Measurements from ENCODE around the gene MAPK4.

MAPK4 gene

DNA sequence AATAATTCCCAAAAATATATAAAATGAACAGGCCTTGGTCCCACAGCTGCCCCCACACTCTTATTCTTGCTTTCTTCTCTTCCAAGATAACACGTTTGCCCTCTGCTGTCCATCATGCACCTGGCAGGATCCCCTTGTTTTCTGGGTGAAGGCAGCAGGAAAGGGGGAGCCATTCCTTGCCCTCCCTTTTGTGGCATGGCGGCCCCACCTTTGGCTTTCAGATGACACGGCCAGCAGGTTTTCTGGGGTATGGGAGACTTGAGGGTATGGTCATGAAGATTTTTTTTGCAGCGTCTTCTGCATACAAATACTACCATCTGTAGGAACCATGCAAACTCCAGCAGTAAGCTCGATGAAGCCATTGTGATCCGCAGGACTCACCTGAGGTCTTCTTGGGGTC lies 118.8 kb downstream of the MAPK4 start:
- Histone ChIP-seq H3K9ac (no peak overlapping the region), H4K20me1 (no peaks in the 10 kb centered on the region), H3K4me1 (peaks cover 33% of the 10 kb centered on the region), H3K36me3 (no peaks in the 10 kb centered on the region), H3K4me2 (no peak overlapping the region), H3K9me3 (peaks cover 33% of the 10 kb centered on the region), H3K4me3 (no peak overlapping the region), H3K27ac (no peak overlapping the region), H3K27me3 (no peaks in the 10 kb centered on the region)
- no peak for TF ChIP-seq Cebpa-rat (IDR thresholded peaks at IDR 0.05)

DNA sequence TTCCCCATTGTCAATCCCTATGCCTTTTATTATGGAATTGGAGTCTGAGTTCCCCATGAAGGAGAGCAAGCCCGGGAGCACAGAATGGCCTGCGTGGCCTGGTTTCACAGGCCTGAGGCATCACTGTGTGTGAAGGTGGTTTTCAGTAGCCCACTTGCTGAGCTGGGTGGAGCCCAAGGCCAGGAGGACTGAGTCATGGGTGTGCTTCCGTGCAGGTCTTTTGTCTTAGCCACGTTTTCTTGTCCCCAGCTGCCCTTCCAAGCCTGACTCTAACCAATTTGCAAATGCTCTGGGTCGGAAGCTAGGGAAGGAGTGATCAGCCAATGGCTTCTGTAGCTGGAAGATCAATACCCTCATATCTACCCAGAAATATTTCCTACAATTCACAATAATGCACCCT lies 119.2 kb downstream of the MAPK4 start:
- Histone ChIP-seq H3K4me1 (peaks cover 29% of the 10 kb centered on the region), H4K20me1 (no peaks in the 10 kb centered on the region), H3K27me3 (no peaks in the 10 kb centered on the region), H3K4me3 (no peak overlapping the region), H3K9ac (no peak overlapping the region), H3K27ac (no peak overlapping the region), H3K4me2 (no peak overlapping the region), H3K36me3 (no peaks in the 10 kb centered on the region), H3K9me3 (peaks cover 37% of the 10 kb centered on the region)
- no peak for TF ChIP-seq Cebpa-rat (IDR thresholded peaks at IDR 0.05)

DNA sequence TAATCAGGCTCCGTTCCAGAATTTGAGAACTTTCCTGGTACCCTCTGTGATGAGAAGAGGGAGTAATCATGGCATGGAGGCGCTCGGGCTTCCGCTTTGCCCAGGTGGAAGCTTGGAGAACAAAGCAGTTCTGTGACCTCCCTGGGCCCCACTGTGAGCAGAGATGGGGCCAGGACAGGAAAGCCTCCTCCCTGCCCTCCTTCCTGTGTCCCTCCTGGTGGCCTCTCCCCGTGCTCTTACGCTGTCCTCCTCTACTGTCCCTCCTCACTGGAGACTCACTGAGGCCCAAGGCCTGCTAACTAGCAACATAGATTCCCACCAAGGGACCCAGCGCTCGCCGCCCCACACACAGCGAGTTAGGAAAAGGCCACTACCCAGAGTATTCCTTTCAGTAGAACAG lies 119.8 kb downstream of the MAPK4 start:
- TF ChIP-seq Cebpa-rat (IDR thresholded peaks at IDR 0.05) = no peak
- Histone ChIP-seq H3K4me3 (no peak overlapping the region), H3K36me3 (no peaks in the 10 kb centered on the region), H3K4me1 (peaks cover 23% of the 10 kb centered on the region), H3K4me2 (no peak overlapping the region), H3K27me3 (no peaks in the 10 kb centered on the region), H3K9me3 (peaks cover 37% of the 10 kb centered on the region), H4K20me1 (no peaks in the 10 kb centered on the region), H3K27ac (no peak overlapping the region), H3K9ac (no peak overlapping the region)

DNA sequence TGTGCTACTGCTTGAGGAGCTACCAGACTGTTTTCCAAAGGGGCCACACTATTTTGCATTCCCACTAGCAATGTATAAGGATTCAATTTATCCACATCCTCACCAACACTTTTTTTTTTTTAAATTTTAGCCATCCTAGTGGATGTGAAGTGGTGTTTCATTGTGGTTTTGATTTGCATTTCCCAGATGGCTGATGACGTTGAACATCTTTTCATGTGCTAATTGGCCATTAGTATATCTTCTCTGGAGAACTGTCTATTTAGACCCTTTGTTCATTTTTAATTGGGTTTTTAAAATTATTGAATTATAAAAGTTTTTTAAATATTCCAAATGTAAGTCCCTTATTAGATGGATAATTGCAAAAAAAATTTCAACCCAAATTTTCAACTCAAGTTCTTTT lies 121.1 kb downstream of the MAPK4 start:
- Histone ChIP-seq H3K9me3 (peaks cover 34% of the 10 kb centered on the region), H3K4me3 (no peak overlapping the region), H3K4me1 (peaks cover 10% of the 10 kb centered on the region), H3K27ac (no peak overlapping the region), H3K36me3 (no peaks in the 10 kb centered on the region), H3K9ac (no peak overlapping the region), H3K27me3 (no peaks in the 10 kb centered on the region), H3K4me2 (0 out of 2 replicates have a peak overlapping the region, but pooled peaks have one; percentile 14), H4K20me1 (no peaks in the 10 kb centered on the region)
- TF ChIP-seq Cebpa-rat (IDR thresholded peaks at IDR 0.05) = no peak

DNA sequence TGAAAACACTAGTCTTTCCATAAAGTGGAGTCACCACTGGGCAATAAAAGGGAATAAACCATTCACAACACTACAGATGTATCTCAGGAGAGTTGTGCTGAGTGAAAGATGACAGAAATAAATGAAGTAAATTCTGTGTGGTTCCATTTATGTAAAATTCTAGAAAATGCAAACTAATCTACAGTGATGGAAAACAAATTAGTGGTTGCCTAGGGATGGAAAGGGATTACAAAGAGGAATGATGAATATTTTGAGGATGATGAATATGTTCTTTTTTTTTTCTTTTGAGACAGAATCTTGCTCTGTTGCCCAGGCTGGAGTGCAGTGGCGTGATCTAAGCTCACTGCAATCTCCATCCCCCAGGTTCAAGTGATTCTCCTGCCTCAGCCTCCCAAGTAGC lies 123.0 kb downstream of the MAPK4 start:
- Histone ChIP-seq H4K20me1 (no peaks in the 10 kb centered on the region), H3K4me3 (no peak overlapping the region), H3K4me1 (peaks cover 8% of the 10 kb centered on the region; the same call in 1 of the 2 replicates), H3K36me3 (no peaks in the 10 kb centered on the region), H3K9me3 (peaks cover 18% of the 10 kb centered on the region), H3K27me3 (no peaks in the 10 kb centered on the region), H3K4me2 (no peak overlapping the region), H3K9ac (no peak overlapping the region), H3K27ac (no peak overlapping the region)
- no peak for TF ChIP-seq Cebpa-rat (IDR thresholded peaks at IDR 0.05)

DNA sequence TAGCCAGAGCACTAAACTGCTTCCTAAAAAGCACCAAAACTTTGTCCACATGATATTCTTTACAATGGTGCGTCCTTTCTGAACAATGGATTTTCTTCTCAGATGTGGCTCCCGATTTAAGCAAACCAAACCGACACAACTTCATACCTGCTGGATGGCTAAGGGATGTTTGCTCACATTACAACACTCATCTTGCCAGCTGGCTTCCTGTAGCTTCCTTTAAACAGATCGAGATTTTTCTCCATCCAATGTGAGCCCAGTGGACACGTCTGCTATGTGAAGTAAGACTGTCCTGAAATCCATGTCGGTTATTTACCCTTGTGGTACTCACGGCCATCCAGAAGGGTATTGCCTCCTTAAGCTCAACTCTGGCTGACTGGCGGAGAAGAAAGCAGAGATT lies 126.5 kb downstream of the MAPK4 start:
- H4K20me1 ChIP-seq = no peaks in the 10 kb centered on the region
- H3K9me3 ChIP-seq = peaks cover 5% of the 10 kb centered on the region; the same call in 1 of the 2 replicates
- TF ChIP-seq Cebpa-rat (IDR thresholded peaks at IDR 0.05) = no peak
- H3K27me3 ChIP-seq = no peaks in the 10 kb centered on the region
- H3K4me2 ChIP-seq = no peak overlapping the region
- no peaks in the 10 kb centered on the region for H3K36me3 ChIP-seq
- H3K4me3 ChIP-seq = no peak overlapping the region
- H3K4me1 ChIP-seq = no peaks in the 10 kb centered on the region
- no peak overlapping the region for H3K27ac ChIP-seq
- H3K9ac ChIP-seq = no peak overlapping the region

DNA sequence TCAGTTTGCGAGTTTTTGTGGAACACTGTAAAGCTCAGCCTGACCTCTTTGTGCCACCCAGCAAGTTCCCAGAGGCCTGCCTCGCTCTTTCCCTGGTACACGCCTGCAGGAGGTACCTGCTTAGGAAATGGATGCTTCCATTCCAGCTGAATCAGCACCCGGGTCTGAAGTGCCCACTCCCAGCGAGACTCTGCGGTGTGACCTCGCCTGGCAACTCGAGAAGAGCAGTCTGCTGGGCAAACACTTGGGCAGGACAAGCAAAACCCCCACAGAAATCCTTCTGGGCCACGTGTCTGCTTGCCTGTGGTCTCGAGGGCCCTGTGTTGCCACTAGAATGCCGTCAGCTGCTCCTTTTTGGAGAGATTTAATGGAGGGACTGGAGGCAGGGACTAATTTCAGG lies 127.6 kb downstream of the MAPK4 start:
- no peak overlapping the region for H3K9ac ChIP-seq
- H3K4me1 ChIP-seq = no peaks in the 10 kb centered on the region
- H4K20me1 ChIP-seq = no peaks in the 10 kb centered on the region
- H3K4me2 ChIP-seq = no peak overlapping the region
- H3K27ac ChIP-seq = no peak overlapping the region; the same call in 1 of the 2 replicates
- no peaks in the 10 kb centered on the region for H3K27me3 ChIP-seq
- no peak for TF ChIP-seq Cebpa-rat (IDR thresholded peaks at IDR 0.05)
- no peaks in the 10 kb centered on the region for H3K36me3 ChIP-seq
- H3K9me3 ChIP-seq = peaks cover 5% of the 10 kb centered on the region; the same call in 1 of the 2 replicates
- no peak overlapping the region for H3K4me3 ChIP-seq

DNA sequence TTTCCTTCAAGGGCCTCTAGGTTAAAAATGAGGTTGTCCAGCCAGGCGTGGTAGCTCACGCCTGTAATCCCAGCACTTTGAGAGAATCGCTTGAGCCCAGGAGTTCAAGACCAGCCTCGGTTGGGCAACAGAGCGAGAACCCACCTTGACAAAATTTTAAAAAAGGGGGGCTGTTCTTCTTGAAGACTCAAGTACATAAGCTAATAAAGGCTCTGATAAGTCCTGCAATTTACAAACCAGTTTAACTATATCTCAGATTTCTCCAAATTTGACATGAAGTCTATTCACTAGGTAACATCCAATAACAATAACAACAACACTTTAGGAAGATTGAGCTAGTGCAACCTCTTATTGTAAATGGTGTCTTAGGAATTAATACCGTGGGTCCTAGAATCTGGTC lies 129.7 kb downstream of the MAPK4 start:
- no peak overlapping the region for H3K9ac ChIP-seq
- H3K27me3 ChIP-seq = no peaks in the 10 kb centered on the region
- H3K4me1 ChIP-seq = no peaks in the 10 kb centered on the region
- no peak overlapping the region for H3K27ac ChIP-seq
- H3K4me2 ChIP-seq = no peak overlapping the region
- no peak overlapping the region for H3K4me3 ChIP-seq
- no peaks in the 10 kb centered on the region for H3K9me3 ChIP-seq
- H3K36me3 ChIP-seq = no peaks in the 10 kb centered on the region
- H4K20me1 ChIP-seq = no peaks in the 10 kb centered on the region
- no peak for TF ChIP-seq Cebpa-rat (IDR thresholded peaks at IDR 0.05)

DNA sequence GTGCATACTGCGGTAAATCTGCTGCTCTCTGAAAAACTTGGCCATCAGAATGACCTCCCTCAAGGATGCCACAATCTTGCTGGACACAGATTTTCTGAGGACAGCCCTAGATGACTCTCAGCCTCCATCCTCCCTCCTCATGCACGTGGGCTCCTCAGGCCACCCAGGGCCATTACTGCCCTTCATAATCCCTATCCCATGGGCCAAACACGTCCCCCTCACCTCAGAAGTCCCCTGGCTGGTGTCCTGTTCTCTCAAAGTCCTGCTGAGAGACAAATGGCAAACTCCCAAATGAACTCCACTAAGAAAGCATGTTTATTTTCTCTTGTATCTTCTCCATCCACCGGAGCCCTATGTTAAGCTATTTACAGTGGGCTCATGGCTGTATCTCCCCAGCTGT lies 134.3 kb downstream of the MAPK4 start:
- H3K4me2 ChIP-seq = no peak overlapping the region
- peaks cover 24% of the 10 kb centered on the region for H3K4me1 ChIP-seq
- no peak overlapping the region for H3K9ac ChIP-seq
- no peaks in the 10 kb centered on the region for H3K9me3 ChIP-seq
- no peak for TF ChIP-seq Cebpa-rat (IDR thresholded peaks at IDR 0.05)
- H4K20me1 ChIP-seq = no peaks in the 10 kb centered on the region
- no peak overlapping the region for H3K27ac ChIP-seq
- no peaks in the 10 kb centered on the region for H3K36me3 ChIP-seq
- H3K27me3 ChIP-seq = no peaks in the 10 kb centered on the region
- no peak overlapping the region for H3K4me3 ChIP-seq

DNA sequence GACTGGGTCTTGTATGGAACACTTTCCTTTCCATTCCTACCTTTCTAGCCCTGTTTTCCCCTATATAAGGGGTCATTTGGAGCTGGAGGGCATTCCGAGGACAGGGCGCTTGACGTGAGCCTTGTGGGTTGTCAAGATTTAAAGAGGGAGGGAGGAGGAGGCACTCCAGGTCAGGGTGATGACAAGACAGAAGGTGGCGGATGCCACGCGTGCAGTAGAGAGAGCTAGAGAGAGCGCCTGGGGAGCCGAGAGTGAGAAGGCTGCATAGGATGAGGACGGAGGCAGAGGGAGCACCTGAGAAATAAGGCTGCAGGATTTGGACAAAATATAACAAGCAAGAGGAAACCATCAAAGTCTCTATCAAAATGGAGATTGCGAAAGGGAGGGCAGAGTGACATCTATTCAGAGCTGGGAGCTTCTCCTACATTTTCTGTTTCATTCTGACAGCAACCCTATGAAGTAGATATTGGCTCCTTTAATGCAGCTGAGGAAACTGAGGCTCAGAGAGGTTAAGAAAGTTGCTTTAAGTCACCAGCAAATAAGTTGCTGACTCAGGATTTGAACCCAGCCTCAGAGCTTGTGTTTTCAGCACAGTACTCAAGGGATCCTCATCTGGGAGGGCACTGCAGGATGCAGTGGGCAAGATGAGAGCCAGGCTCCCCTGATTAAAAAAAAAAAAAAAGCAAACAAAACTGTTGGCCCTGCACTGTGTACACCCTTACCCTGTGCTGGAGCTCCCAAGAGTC lies 135.7 kb downstream of the MAPK4 start:
- Histone ChIP-seq H3K27me3 (no peaks in the 10 kb centered on the region), H3K4me2 (peak overlapping the region; percentile 54), H3K27ac (no peak overlapping the region), H4K20me1 (no peaks in the 10 kb centered on the region), H3K4me3 (no peak overlapping the region), H3K36me3 (no peaks in the 10 kb centered on the region), H3K4me1 (peaks cover 24% of the 10 kb centered on the region), H3K9me3 (no peaks in the 10 kb centered on the region), H3K9ac (no peak overlapping the region)
- TF ChIP-seq Cebpa-rat (IDR thresholded peaks at IDR 0.05) = no peak

All from BLaER1 (cell line).